COLO668 (cell line): Measurements from ENCODE around the gene RGS9BP.
"Not testable (repeated sequence)": the region's sequence is repeated elsewhere in the genome, so short reads cannot be mapped to it uniquely, and the experiment has no call there.

Source experiments
- DNase-seq: peaks from one replicate; lab custom pipeline; 2025; ENCODE audit not compliant: unreplicated experiment; lab: John Stamatoyannopoulos, UW

RGS9BP gene

DNA sequence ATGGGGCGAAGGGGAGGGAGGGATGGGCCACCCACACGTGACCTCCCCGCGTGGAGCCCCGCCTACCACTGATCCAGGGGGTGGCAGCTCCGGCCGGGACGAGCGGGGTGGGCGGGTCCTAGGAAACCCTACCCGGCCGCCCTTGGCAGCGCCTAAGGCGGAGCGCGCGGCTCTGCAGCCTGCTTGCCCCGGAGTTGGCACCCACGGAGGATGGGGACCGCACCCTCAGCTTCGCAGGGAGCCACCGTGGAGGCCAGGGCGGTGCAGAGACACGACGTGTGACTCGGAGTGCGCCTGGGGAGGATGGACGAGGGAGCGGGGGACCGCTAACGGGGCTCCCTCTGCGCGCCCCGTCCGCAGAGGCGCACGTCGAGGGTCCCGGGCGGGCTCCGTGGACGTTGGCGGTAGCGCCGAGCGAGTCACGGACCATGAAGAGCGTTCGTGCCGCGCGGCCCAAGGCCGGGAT, at the start of gene RGS9BP:
Gene RGS9BP (plus strand): TSS at position 129 of the 466 bp plus-strand sequence. CDS start 416 bp downstream, outside the sequence.
- DNase-seq, result peak; percentile 84

DNA sequence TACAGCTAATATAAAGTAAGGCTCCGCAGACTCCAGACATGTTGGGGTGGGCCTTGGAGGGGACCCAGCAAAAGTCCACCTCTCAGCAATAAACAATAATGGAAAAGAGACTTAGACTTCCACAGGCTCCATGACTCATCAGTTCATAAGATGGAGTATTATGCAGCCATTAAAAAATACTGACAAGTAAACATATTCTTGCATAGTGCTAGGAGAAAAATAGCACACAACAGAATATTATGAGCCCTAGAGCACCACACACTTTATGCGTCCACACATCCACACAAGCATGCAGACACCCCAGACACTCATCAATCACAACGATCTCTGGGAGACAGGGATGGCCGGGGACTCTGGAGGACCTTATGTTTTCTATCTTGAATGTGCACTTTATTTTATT, 48.7 kb upstream of the RGS9BP start:
- DNase-seq, result no peak

GRCh38 chr19:32627714-32628270, 47.9 kb upstream of the RGS9BP start:
- no peak for DNase-seq

DNA sequence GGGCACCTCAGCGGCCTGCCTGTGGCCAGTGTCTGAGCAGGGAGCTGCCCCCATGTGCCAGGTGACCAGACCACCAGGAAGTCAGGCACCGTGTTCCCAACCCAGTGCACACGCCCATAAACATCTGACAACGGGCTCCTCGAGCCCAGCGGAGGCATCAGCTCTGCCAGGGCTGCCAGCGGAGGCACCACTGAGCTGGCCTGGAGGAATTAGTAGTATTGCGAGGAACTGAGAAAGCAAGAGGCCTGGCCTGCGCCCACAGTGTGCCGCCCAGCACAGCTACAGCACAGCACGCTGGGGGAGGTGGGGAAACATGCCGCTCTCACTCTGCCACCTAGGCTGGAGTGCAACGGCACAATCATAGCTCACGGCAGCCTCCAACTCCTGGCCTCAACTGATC, 45.3 kb upstream of the RGS9BP start:
- DNase-seq, result no peak

DNA sequence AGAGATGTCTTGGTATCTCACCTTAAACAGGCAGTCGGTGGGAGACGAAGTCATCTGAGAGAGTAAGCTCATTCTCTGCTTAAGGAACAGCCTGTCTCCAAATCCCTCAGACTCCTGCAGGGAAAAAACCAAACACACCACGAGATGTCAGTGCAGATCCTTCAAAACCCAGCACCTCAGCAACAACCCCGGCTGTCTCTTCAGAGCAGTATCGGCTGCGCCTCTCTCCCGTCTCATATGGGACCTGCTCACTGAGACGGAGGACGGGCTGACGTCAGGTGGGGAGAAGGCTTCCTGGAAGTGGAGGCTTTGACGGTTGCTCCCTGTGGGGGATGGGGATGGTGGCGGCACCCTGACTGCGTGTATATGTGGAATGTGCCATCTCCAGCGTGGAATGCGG, 44.3 kb upstream of the RGS9BP start:
- no peak for DNase-seq

GRCh38 chr19:32637480-32637879, 38.2 kb upstream of the RGS9BP start:
- DNase-seq, result no peak

- no peak for DNase-seq
Measured at GRCh38 chr19:32638625-32639024, 37.0 kb upstream of the RGS9BP start.

GRCh38 chr19:32642771-32643170, 32.9 kb upstream of the RGS9BP start:
- DNase-seq, result no peak

DNA sequence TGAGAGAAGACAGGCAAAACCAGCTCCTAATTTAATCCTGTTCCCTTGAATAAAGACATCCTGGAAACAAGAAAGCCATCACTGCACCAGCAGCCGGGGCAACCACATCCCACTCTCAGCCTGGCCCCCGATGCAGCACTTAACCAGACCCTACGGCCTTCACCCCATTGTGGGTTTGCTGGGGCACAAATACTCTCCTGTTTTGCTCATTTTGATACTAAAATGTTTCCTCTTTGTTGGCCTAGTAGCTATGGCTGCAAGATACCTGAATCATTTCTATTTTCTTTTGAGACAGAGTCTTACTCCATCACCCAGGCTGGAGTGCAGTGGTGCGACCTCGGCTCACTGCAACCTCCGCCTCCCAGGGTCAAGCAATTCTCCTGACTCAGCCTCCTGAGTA, 29.1 kb upstream of the RGS9BP start:
- no peak for DNase-seq

DNA sequence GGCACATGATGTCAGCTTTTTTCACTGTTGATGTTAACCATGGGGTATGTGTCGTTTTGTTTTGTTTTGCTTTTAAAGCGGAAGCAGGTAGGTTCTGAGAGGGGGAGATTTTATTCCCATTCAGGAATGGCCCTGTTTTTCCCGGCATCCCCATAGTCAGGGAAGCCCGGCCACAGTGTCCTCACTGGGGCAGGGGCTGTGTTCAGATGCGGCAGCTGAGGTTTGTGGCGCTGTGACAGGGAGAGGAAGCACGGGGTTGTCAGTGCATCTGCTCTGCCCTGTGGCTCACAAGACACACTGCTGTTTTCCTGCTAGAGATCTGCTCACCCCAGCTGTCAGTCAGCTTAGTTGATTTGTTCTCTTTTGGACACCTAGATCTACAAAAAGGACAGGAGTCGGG, 28.3 kb upstream of the RGS9BP start:
- no peak for DNase-seq

GRCh38 chr19:32649751-32650150, 25.9 kb upstream of the RGS9BP start:
- DNase-seq, result no peak

DNA sequence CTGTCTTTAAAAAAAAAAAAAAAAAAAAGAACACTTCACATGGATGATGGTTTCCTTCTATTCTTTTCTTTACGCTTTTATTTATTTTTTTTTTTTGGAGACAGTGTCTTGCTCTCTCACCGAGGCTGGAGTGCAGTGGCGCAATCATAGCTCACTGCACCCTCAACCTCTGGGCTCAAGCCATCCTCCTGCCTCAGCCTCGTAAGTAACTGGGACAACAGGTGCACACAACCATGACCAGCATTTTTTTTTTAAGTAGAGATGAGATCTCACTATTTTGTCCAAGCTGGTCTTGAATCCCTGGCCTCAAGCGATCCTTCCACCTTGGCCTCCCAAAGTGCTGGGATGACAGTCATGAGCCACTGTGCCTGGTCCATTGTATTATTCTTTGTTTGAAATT, 25.0 kb upstream of the RGS9BP start:
- DNase-seq, result no peak

- no peak for DNase-seq
Measured at GRCh38 chr19:32651729-32652140, 23.9 kb upstream of the RGS9BP start.

DNA sequence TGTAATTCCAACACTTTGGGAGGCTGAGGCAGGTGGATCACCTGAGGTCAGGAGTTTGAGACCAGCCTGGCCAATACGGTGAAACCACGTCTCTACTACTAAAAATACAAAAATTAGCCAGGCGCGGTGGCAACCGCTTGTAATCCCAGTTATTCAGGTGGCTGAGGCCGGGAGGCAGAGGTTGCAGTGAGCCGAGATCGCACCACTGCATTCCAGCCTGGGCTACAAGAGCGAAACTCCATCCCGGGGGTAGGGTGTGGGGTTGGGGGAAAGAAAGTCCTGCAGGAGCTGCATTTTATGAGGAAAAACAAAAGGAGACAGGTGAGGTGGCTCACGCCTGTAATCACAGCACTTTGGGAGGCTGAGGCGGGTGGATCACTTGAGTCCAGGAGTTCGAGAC, 23.3 kb upstream of the RGS9BP start:
- not testable (repeated sequence) for DNase-seq

- DNase-seq, result peak; percentile 4
Measured at GRCh38 chr19:32652894-32653598, 22.6 kb upstream of the RGS9BP start.

DNA sequence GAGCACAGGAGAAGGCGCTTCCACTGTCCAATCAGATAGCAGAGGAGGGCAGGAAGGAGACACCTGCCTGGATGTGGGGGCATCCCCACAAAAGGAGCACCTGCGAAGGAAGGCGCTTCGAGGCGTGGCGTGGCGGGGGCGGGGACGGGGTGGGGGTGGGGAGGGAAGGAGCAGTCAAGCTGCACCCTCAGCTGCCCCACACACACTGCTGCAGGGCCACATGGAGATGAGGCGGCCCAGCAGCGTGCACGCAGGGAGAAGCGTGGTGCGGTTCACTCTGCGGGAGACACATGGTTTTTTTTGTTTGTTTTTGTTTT, 22.1 kb upstream of the RGS9BP start:
- no peak for DNase-seq

DNA sequence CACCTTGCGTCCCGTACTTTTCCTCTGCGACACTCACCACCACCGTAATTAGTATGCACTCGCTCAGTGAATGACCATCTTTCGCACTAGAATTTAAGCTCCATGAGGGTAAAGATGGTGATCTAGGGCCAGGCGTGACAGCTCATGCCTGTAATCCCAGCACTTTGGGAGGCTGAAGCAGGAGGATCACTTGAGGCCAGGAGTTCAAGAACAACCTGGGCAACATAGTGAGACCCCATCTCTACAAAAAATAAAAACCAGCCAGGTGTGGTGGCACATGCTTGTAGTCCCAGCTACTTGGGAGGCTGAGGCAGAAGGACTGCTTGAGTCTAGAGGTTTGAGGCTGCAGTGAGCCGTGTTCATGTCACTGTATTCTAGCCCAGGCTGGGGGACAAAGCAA, 19.3 kb upstream of the RGS9BP start:
- DNase-seq, result not testable (repeated sequence)

DNA sequence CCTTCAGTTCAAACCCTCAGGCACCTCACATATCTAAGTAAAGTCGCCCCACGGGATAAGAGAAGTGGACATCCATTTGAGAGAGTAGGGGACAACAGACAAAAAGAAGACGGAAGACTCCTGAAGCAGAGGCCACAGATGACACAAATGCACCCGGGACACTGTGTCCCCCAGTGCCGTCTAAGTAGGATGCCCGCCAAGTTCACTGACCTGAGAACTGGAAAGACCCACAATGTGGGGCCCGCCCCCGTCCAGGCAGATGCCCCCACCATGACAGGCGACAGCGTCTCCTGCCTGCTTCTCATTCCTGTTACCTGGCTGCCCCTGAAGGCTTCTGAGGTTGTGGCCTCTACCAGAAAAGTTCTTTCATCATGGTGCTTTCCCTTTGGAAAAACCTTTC, 17.6 kb upstream of the RGS9BP start:
- no peak for DNase-seq

DNA sequence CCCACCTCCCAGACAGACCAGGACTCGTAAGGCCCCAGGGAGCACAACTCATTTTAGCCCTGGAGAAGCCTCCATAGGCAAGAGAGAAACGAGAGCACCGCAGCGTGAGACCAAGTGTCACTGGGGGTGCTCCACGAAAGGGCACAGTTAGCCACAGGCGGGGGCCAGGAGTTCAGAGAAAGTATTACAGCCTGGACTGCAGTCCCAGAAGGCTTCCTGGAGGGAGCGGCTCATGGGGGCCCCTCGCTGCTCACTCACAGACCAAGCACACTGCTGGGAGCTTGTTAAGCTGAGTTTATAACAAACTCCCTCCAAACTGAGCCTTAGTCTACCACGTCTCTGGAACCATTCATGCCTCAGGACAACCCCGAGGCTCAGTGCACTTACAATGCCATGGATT, 17.1 kb upstream of the RGS9BP start:
- no peak for DNase-seq

DNA sequence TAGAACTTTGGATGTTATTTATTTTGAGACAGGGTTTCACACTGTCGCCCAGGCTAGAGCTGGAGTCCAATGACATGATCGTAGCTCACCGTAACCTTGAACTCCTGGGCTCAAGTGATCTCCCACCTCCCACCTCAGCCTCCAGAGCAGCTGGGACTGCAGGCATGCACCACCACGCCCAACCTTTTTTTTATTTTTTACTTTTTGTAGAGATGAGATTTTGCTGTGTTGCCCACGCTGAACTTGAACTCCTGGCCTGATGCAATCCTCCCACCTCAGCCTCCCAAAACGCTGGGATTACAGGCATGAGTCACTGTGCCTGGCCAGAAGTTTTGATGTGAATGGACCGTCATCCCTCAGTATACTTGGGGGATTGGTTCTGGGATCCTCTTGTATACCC, 14.3 kb upstream of the RGS9BP start:
- DNase-seq, result no peak

DNA sequence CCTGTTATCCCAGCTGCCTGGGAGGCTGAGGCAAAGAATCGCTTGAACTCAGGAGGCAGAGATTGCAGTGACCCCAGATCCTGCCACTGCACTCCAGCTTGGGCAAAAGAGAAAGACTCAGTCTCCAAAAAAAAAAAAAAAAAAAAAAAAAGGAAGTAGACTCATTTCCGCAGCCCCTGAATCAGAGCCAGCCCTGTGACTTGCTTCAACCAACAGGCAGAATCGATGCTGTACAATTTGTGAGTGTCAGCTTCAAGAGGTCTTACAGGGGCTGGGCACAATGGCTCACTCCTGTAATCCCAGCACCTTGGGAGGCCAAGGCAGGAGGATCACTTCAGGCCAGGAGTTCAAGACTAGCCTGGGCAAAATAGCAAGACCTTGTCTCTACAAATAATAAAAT, 13.5 kb upstream of the RGS9BP start:
- no peak for DNase-seq

- no peak for DNase-seq
Measured at GRCh38 chr19:32666084-32666483, 9.6 kb upstream of the RGS9BP start.

DNA sequence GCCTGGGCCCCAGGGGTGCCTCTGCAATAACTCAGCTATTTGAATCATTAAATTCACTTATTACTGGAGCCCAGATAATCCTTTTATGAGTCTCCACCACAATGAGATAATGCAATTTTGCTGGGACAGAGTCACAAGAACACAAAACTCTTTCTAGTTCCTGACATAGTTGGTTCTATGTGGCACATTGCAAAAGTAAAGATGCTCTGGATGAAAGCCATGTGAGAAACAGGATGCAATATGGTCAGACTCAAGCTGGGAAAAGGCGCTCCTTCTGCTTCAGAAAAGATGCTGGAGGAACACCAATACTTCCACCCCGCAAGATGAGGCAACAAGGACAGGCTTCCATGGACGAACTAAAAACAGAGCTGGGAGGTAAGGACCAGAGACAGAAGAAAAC, 6.3 kb upstream of the RGS9BP start:
- no peak for DNase-seq
